H9 (cell line): ENCODE data around the gene UQCC2. TPM values are rescaled to one million over a fixed set of nuclear protein-coding genes. Genes with fewer than 3 reads are reported as not detected.

Experiments used
- DNase-seq: peaks from one replicate; pipeline ENCODE4 v3.0.0-alpha.2; 2017
- H2AFZ ChIP-seq: one replicate; pipeline ENCODE4 v1.6.1; 2013; ENCODE audit warnings: mild to moderate bottlenecking, low read length, control low read depth, moderate library complexity
- H2AK5ac ChIP-seq: 2 replicates; pipeline ENCODE4 v1.6.1; 2013; ENCODE audit warnings: low read length, control low read depth, mixed read lengths; ENCODE audit not compliant: insufficient read length
- H2BK120ac ChIP-seq: one replicate; pipeline ENCODE4 v1.6.1; 2013; ENCODE audit warnings: low read depth, mild to moderate bottlenecking, low read length, control low read depth, inconsistent platforms; ENCODE audit not compliant: poor library complexity, severe bottlenecking
- H2BK12ac ChIP-seq: 2 replicates; pipeline ENCODE4 v1.6.1; 2013; ENCODE audit warnings: low read length, control low read depth, mixed read lengths, low read depth; ENCODE audit not compliant: insufficient read length
- H2BK15ac ChIP-seq: 2 replicates; pipeline ENCODE4 v1.6.1; 2013; ENCODE audit warnings: low read depth, low read length, control low read depth
- H2BK20ac ChIP-seq: one replicate; pipeline ENCODE4 v1.6.1; 2013; ENCODE audit warnings: low read depth, mild to moderate bottlenecking, low read length, control low read depth, inconsistent platforms; ENCODE audit not compliant: poor library complexity, severe bottlenecking
- H2BK5ac ChIP-seq: 2 replicates; pipeline ENCODE4 v1.6.1; 2013; ENCODE audit warnings: low read length, control low read depth, mixed read lengths; ENCODE audit not compliant: insufficient read length
- H3K14ac ChIP-seq: 2 replicates; pipeline ENCODE4 v1.6.1; 2013; ENCODE audit warnings: low read length, control low read depth; ENCODE audit not compliant: insufficient read depth
- H3K18ac ChIP-seq: 2 replicates; pipeline ENCODE4 v1.6.1; 2013; ENCODE audit warnings: low read depth, mild to moderate bottlenecking, mixed read lengths, low read length, control low read depth; ENCODE audit not compliant: insufficient read length
- H3K23ac ChIP-seq: 2 replicates; pipeline ENCODE4 v1.6.1; 2013; ENCODE audit warnings: low read length, control low read depth, mixed read lengths, low read depth; ENCODE audit not compliant: insufficient read length
- H3K23me2 ChIP-seq: 2 replicates; pipeline ENCODE4 v1.6.1; 2013; ENCODE audit warnings: low read depth, mild to moderate bottlenecking, mixed read lengths, low read length, control low read depth; ENCODE audit not compliant: insufficient read length, poor library complexity, severe bottlenecking
- H3K27ac ChIP-seq: 2 replicates; pipeline ENCODE4 v1.5.1; 2013; ENCODE audit warnings: low read length, control low read depth, mixed read lengths, low read depth; ENCODE audit not compliant: insufficient read length
- H3K27me3 ChIP-seq: 2 replicates; pipeline ENCODE4 v1.6.1; 2013; ENCODE audit warnings: low read length, control low read depth, inconsistent platforms; ENCODE audit not compliant: insufficient read depth
- H3K4ac ChIP-seq: 2 replicates; pipeline ENCODE4 v1.6.1; 2013; ENCODE audit warnings: low read depth, mild to moderate bottlenecking, control low read depth, inconsistent platforms, low read length, moderate library complexity
- H3K4me1 ChIP-seq: 2 replicates; pipeline ENCODE4 v1.6.1; 2013; ENCODE audit warnings: low read length, control low read depth, inconsistent platforms; ENCODE audit not compliant: insufficient read depth
- H3K4me2 ChIP-seq: 2 replicates; pipeline ENCODE4 v1.6.1; 2013; ENCODE audit warnings: low read length, control low read depth, mixed read lengths; ENCODE audit not compliant: insufficient read length, insufficient read depth
- H3K56ac ChIP-seq: 2 replicates; pipeline ENCODE4 v1.6.1; 2013; ENCODE audit warnings: low read depth, mild to moderate bottlenecking, mixed read lengths, low read length, control low read depth; ENCODE audit not compliant: insufficient read length
- H3K79me1 ChIP-seq: 2 replicates; pipeline ENCODE4 v1.6.1; 2013; ENCODE audit warnings: low read depth, mild to moderate bottlenecking, moderate library complexity, low read length, control low read depth, inconsistent platforms; ENCODE audit not compliant: insufficient read depth, poor library complexity, severe bottlenecking
- H3K79me2 ChIP-seq: 2 replicates; pipeline ENCODE4 v1.6.1; 2013; ENCODE audit warnings: low read length, control low read depth, inconsistent platforms; ENCODE audit not compliant: insufficient read depth
- H3K9ac ChIP-seq: 2 replicates; pipeline ENCODE4 v1.6.1; 2013; ENCODE audit warnings: low read length, control low read depth, mixed read lengths; ENCODE audit not compliant: insufficient read length; ENCODE audit errors: extremely low read depth
- H3K9me3 ChIP-seq: one replicate; pipeline ENCODE4 v1.6.1; 2013; ENCODE audit warnings: low read depth, low read length, inconsistent platforms; ENCODE audit not compliant: control insufficient read depth
- H3T11ph ChIP-seq: one replicate; pipeline ENCODE4 v1.6.1; 2013; ENCODE audit warnings: mild to moderate bottlenecking, low read length, control low read depth, inconsistent platforms
- H4K20me1 ChIP-seq: one replicate; pipeline ENCODE4 v1.6.1; 2013; ENCODE audit not compliant: control insufficient read depth, insufficient read length, insufficient read depth
- H4K5ac ChIP-seq: 2 replicates; pipeline ENCODE4 v1.6.1; 2013; ENCODE audit warnings: low read depth, mild to moderate bottlenecking, mixed read lengths, low read length, control low read depth; ENCODE audit not compliant: insufficient read length
- H4K8ac ChIP-seq: replicated peaks from 2 replicates; pipeline ENCODE4 v1.6.1; 2013; ENCODE audit warnings: low read length, control low read depth, mixed read lengths, low read depth; ENCODE audit not compliant: insufficient read length
- H4K91ac ChIP-seq: 2 replicates; pipeline ENCODE4 v1.6.1; 2013; ENCODE audit warnings: low read depth, mild to moderate bottlenecking, moderate library complexity, mixed read lengths, low read length, control low read depth; ENCODE audit not compliant: insufficient read length
- H3K27ac Mint-ChIP-seq, 3 experiments: 2 replicates in 2 of 3; 3 replicates in 1 of 3; pipeline ENCODE4 v1.8.0; 2020 to 2021; ENCODE audit warnings: mixed read lengths in 3 of 3, mild to moderate bottlenecking in 1 of 3, moderate library complexity in 1 of 3
- H3K27me3 Mint-ChIP-seq: 2 replicates; pipeline ENCODE4 v1.8.0; 2021; ENCODE audit warnings: low read depth, mild to moderate bottlenecking, moderate library complexity, mixed read lengths
- H3K36me3 Mint-ChIP-seq, 3 experiments: 2 replicates in 2 of 3; 3 replicates in 1 of 3; pipeline ENCODE4 v1.8.0; 2020 to 2021; ENCODE audit warnings: low read depth in 3 of 3, mixed read lengths in 3 of 3; ENCODE audit not compliant: insufficient read depth in 1 of 3
- H3K4me1 Mint-ChIP-seq, 2 experiments: 2 replicates each; pipeline ENCODE4 v1.8.0; 2020; ENCODE audit warnings: mixed read lengths in 2 of 2
- H3K4me3 Mint-ChIP-seq, 2 experiments: 2 replicates in 1 of 2; 3 replicates in 1 of 2; pipeline ENCODE4 v1.8.0; 2020 to 2021; ENCODE audit warnings: mild to moderate bottlenecking in 2 of 2, mixed read lengths in 2 of 2, moderate library complexity in 1 of 2
- H3K9me3 Mint-ChIP-seq, 2 experiments: 2 replicates in 1 of 2; 3 replicates in 1 of 2; pipeline ENCODE4 v1.8.0; 2020; ENCODE audit warnings: mild to moderate bottlenecking in 2 of 2, mixed read lengths in 2 of 2, moderate library complexity in 1 of 2
- WGBS: extraction: QIAGEN DNeasy Blood & Tissue Kit; methylation state at CpG from one replicate; pipeline ENCODE4 v1.1.7; 2013; ENCODE audit warnings: missing lambda C conversion rate, low lambda C conversion rate, mixed read lengths; ENCODE audit not compliant: insufficient read length; ENCODE audit errors: extremely low coverage; 5-methylcytosine and 5-hydroxymethylcytosine counted together
- total RNA-seq: library from RNA; stranded (reverse); gene quantifications from 2 replicates; pipeline ENCODE4 v1.2.1, GENCODE V29; 2021
- TF ChIP-seq, protein P1 (sequence below): fragments of 200-600 bp; sonication (generic); conservative IDR thresholded peaks from 3 replicates; pipeline ENCODE4 v1.8.0; 2021; ENCODE audit warnings: antibody characterized with exemption, mild to moderate bottlenecking

Gene UQCC2
- total RNA-seq, 1 experiment from 2014 or later, result 140 TPM

DNA sequence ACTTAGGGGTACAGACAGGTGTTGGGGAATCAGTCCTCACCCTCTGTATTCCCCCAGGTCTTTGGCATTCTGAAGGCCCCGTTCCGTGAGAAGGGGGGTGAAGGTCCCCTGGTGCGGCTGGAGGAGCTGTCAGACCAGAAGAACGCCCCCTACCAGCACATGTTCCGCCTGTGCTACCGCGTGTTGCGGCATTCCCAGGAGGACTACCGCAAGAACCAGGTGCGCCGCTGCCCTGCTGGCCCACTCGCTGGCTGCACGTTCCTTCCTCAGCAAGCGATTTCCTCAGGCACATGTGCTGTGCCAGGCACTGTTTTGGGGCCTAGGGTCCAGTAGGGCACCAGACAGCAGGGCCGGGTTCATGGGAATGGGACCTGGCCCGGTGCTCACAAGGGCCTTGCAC lies 44.4 kb downstream of the UQCC2 start:
- Histone ChIP-seq H2BK5ac (no peak overlapping the region), H4K8ac (no peak overlapping the region), H3K4me1 (no peaks in the 10 kb centered on the region), H3K4me2 (no peak overlapping the region), H3K9me3 (no peaks in the 10 kb centered on the region), H3K27ac (no peak overlapping the region), H3K56ac (no peak overlapping the region), H3K4ac (no peak overlapping the region), H3K18ac (no peak overlapping the region), H2BK15ac (no peak overlapping the region), H3K79me1 (no peaks in the 10 kb centered on the region), H2BK20ac (no peak overlapping the region), H2AFZ (no peak overlapping the region), H3K23ac (no peak overlapping the region), H3K14ac (no peak overlapping the region), H3K27me3 (no peaks in the 10 kb centered on the region), H3K23me2 (no peaks in the 10 kb centered on the region), H2BK12ac (no peak overlapping the region), H2BK120ac (no peak overlapping the region), H3K9ac (no peak overlapping the region), H3K79me2 (no peaks in the 10 kb centered on the region), H4K20me1 (no peaks in the 10 kb centered on the region), H4K5ac (no peak overlapping the region), H2AK5ac (no peak overlapping the region), H3T11ph (no peak overlapping the region), H4K91ac (no peak overlapping the region)
- Mint-ChIP-seq H3K36me3 (peaks cover 23 to 63% (median 42%) of the 10 kb centered on the region in 3 experiments; a peak in 6 of 7 replicates), H3K27ac (no peak overlapping the region), H3K4me3 (no peak overlapping the region), H3K4me1 (peaks cover 0 to 7% of the 10 kb centered on the region in 2 experiments; a peak in 1 of 4 replicates), H3K9me3 (no peaks in the 10 kb centered on the region; a peak in 1 of 5 replicates), H3K27me3 (no peaks in the 10 kb centered on the region)
- no CpG with 5 or more reads among the region's 16 CpGs for WGBS
- TF ChIP-seq, protein P1, sequence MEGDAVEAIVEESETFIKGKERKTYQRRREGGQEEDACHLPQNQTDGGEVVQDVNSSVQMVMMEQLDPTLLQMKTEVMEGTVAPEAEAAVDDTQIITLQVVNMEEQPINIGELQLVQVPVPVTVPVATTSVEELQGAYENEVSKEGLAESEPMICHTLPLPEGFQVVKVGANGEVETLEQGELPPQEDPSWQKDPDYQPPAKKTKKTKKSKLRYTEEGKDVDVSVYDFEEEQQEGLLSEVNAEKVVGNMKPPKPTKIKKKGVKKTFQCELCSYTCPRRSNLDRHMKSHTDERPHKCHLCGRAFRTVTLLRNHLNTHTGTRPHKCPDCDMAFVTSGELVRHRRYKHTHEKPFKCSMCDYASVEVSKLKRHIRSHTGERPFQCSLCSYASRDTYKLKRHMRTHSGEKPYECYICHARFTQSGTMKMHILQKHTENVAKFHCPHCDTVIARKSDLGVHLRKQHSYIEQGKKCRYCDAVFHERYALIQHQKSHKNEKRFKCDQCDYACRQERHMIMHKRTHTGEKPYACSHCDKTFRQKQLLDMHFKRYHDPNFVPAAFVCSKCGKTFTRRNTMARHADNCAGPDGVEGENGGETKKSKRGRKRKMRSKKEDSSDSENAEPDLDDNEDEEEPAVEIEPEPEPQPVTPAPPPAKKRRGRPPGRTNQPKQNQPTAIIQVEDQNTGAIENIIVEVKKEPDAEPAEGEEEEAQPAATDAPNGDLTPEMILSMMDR, result no peak
- DNase-seq, result no peak
